Calu3 (cell line): ENCODE results near the gene ZCCHC3. TPM values are rescaled to one million over a fixed set of nuclear protein-coding genes. Genes with fewer than 3 reads are reported as not detected.

Source experiments
- BruUV-seq: library from RNA; stranded (reverse); fragments of 400-500 nt; replicated peaks from 2 replicates; lab custom pipeline; 2021; lab: Mats Ljungman, UMichigan
- CTCF ChIA-PET: fragments of 300-600 bp; sonication (Branson Sonifier 250); formaldehyde crosslinking; loops from one replicate; lab custom pipeline; 2022; ENCODE audit warnings: antibody characterized with exemption; lab: Charles Lee
- DNase-seq: peaks from one replicate; pipeline ENCODE4 v3.0.0; 2022
- H3K27ac Mint-ChIP-seq: one replicate; pipeline ENCODE4 v1.8.0; 2022; ENCODE audit warnings: mixed read lengths; ENCODE audit not compliant: unreplicated experiment
- H3K27me3 Mint-ChIP-seq: one replicate; pipeline ENCODE4 v1.8.0; 2022; ENCODE audit warnings: mixed read lengths; ENCODE audit not compliant: unreplicated experiment
- H3K36me3 Mint-ChIP-seq: one replicate; pipeline ENCODE4 v1.8.0; 2022; ENCODE audit warnings: mild to moderate bottlenecking, moderate library complexity, mixed read lengths; ENCODE audit not compliant: insufficient read depth, unreplicated experiment
- H3K4me1 Mint-ChIP-seq: one replicate; pipeline ENCODE4 v1.8.0; 2022; ENCODE audit warnings: mild to moderate bottlenecking, low read depth, mixed read lengths; ENCODE audit not compliant: unreplicated experiment
- H3K4me3 Mint-ChIP-seq: one replicate; pipeline ENCODE4 v1.8.0; 2022; ENCODE audit warnings: mild to moderate bottlenecking, low read depth, moderate library complexity, mixed read lengths; ENCODE audit not compliant: unreplicated experiment
- H3K9me3 Mint-ChIP-seq: one replicate; pipeline ENCODE4 v1.8.0; 2022; ENCODE audit warnings: low read depth, mixed read lengths; ENCODE audit not compliant: unreplicated experiment
- intact Hi-C: fragments of 100-400 bp; cut with micrococcal nuclease; formaldehyde crosslinking; loops from one replicate; pipeline ENCODE4 v1.10.0; 2022; ENCODE audit not compliant: unreplicated experiment
- total RNA-seq: library from RNA; stranded (reverse); gene quantifications from 2 replicates; pipeline ENCODE4 v1.2.3, GENCODE V29; 2022
- TF ChIP-seq, protein P1 (sequence below): fragments of 200-600 bp; IDR thresholded peaks from one replicate; pipeline ENCODE4 v1.8.0; 2022; ENCODE audit warnings: antibody characterized with exemption; ENCODE audit not compliant: unreplicated experiment

The ZCCHC3 gene
- total RNA-seq, 1 experiment from 2014 or later: 10.9 TPM

- TF ChIP-seq, protein P1, sequence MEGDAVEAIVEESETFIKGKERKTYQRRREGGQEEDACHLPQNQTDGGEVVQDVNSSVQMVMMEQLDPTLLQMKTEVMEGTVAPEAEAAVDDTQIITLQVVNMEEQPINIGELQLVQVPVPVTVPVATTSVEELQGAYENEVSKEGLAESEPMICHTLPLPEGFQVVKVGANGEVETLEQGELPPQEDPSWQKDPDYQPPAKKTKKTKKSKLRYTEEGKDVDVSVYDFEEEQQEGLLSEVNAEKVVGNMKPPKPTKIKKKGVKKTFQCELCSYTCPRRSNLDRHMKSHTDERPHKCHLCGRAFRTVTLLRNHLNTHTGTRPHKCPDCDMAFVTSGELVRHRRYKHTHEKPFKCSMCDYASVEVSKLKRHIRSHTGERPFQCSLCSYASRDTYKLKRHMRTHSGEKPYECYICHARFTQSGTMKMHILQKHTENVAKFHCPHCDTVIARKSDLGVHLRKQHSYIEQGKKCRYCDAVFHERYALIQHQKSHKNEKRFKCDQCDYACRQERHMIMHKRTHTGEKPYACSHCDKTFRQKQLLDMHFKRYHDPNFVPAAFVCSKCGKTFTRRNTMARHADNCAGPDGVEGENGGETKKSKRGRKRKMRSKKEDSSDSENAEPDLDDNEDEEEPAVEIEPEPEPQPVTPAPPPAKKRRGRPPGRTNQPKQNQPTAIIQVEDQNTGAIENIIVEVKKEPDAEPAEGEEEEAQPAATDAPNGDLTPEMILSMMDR: no peak
- BruUV-seq: no TSS peak
- peak; percentile 55 for DNase-seq
- CTCF ChIA-PET: interaction anchor here (0.7 kb wide), 1 partner anchor 18 kb away, joined by 5 read pairs; no protein-coding TSS in a partner anchor
- Mint-ChIP-seq H3K36me3 (peaks cover 54% of the 10 kb centered on the region), H3K9me3 (no peaks in the 10 kb centered on the region), H3K27ac (peak overlapping the region; percentile 33), H3K4me3 (peak overlapping the region; percentile 74), H3K27me3 (no peaks in the 10 kb centered on the region), H3K4me1 (peaks cover 13% of the 10 kb centered on the region)
- intact Hi-C loops: no loop called here
Observed at GRCh38 chr20:325889-326644, 28.7 kb downstream of the ZCCHC3 start.

DNA sequence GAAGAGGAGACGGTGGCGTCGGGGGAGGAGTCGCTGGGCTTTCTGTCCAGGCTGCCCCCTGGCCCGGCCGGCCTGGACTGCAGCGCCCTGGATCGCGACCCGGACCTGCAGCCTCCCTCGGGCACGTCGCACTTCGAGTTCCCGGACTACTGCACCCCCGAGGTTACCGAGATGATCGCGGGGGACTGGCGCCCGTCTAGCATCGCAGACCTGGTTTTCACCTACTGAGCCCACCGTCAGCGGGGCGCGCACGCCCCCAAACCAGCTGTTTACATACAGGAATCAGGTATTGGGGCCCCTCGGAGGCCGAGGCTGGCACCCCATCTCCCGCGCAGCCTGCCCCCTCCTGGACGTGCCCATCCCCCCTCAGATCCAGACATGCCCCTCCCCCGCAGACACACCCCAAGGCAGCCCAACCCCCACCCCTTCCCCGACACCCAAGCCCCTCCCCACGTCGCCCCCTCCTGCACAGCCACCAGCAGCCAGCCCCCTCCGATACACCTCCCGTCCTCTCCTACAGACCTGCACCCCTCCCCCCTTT is 29.3 kb downstream of the ZCCHC3 start:
- H3K27me3 Mint-ChIP-seq: no peaks in the 10 kb centered on the region
- H3K9me3 Mint-ChIP-seq: no peaks in the 10 kb centered on the region
- H3K36me3 Mint-ChIP-seq: peaks cover 54% of the 10 kb centered on the region
- no TSS peak for BruUV-seq
- CTCF ChIA-PET: interaction anchor here (0.7 kb wide), 1 partner anchor 19 kb away, joined by 5 read pairs; no protein-coding TSS in a partner anchor
- peaks cover 13% of the 10 kb centered on the region for H3K4me1 Mint-ChIP-seq
- TF ChIP-seq, protein P1: no peak
- peak overlapping the region; percentile 33 for H3K27ac Mint-ChIP-seq
- H3K4me3 Mint-ChIP-seq: peak overlapping the region; percentile 74
- intact Hi-C loops: no loop called here
- DNase-seq: peak; percentile 33

- Mint-ChIP-seq H3K27me3 (no peaks in the 10 kb centered on the region), H3K4me3 (peak overlapping the region; percentile 74), H3K4me1 (peaks cover 13% of the 10 kb centered on the region), H3K36me3 (peaks cover 54% of the 10 kb centered on the region), H3K9me3 (no peaks in the 10 kb centered on the region), H3K27ac (peak overlapping the region; percentile 33)
- TF ChIP-seq, protein P1: no peak
- intact Hi-C loops: no loop called here
- DNase-seq: peak; percentile 74
- CTCF ChIA-PET: no interaction called here
- TSS peak; percentile 39 for BruUV-seq
Observed at GRCh38 chr20:327186-328026, 30.0 kb downstream of the ZCCHC3 start.
